GM12801 (cell line): Measurements from ENCODE around the gene RAPGEF5.

Experiments
- CTCF ChIP-seq: IDR thresholded peaks from one replicate; pipeline ENCODE4 v1.5.1; 2011; ENCODE audit warnings: control low read depth; ENCODE audit not compliant: insufficient read length; ENCODE audit errors: extremely low read depth

Gene RAPGEF5

GRCh38 chr7:22183522-22184280, 173.3 kb downstream of the RAPGEF5 start:
- no peak for TF ChIP-seq CTCF

GRCh38 chr7:22182149-22182548, 174.8 kb downstream of the RAPGEF5 start:
- no peak for TF ChIP-seq CTCF

- no peak for TF ChIP-seq CTCF
Measured at GRCh38 chr7:22181663-22182062, 175.3 kb downstream of the RAPGEF5 start.

- TF ChIP-seq CTCF = no peak
Measured at GRCh38 chr7:22179442-22179879, 177.5 kb downstream of the RAPGEF5 start.

GRCh38 chr7:22178735-22179134, 178.2 kb downstream of the RAPGEF5 start:
- no peak for TF ChIP-seq CTCF

GRCh38 chr7:22176791-22177412, 180.1 kb downstream of the RAPGEF5 start:
- TF ChIP-seq CTCF = no peak

- TF ChIP-seq CTCF = no peak
Measured at GRCh38 chr7:22174574-22174953, 182.4 kb downstream of the RAPGEF5 start.
